ENCODE measurements around the gene ADAMTSL1.
"Not testable (repeated sequence)": the region's sequence is repeated elsewhere in the genome, so short reads cannot be mapped to it uniquely, and the experiment has no call there.

Gene ADAMTSL1

GRCh38 chr9:18907927-18908625 is 434.1 kb downstream of the ADAMTSL1 start:
- DNase-seq (ENCODE audit: low read depth): no peak

- no peak for DNase-seq (ENCODE audit: low read depth)
Observed at GRCh38 chr9:18909140-18910018, 435.4 kb downstream of the ADAMTSL1 start.

- DNase-seq (ENCODE audit: low read depth): no peak
Observed at GRCh38 chr9:18910435-18910834, 436.5 kb downstream of the ADAMTSL1 start.

GRCh38 chr9:18910916-18911315 is 437.0 kb downstream of the ADAMTSL1 start:
- no peak for DNase-seq (ENCODE audit: low read depth)

GRCh38 chr9:18911714-18912342 is 437.9 kb downstream of the ADAMTSL1 start:
- DNase-seq (ENCODE audit: low read depth): no peak

- DNase-seq (ENCODE audit: low read depth): no peak
Observed at GRCh38 chr9:18920141-18921084, 446.5 kb downstream of the ADAMTSL1 start.

- no peak for DNase-seq (ENCODE audit: low read depth)
Observed at GRCh38 chr9:18921366-18922075, 447.6 kb downstream of the ADAMTSL1 start.

- DNase-seq (ENCODE audit: low read depth): no peak
Observed at GRCh38 chr9:18922161-18922885, 448.4 kb downstream of the ADAMTSL1 start.

GRCh38 chr9:18923167-18923566 is 449.2 kb downstream of the ADAMTSL1 start:
- DNase-seq (ENCODE audit: low read depth): no peak

GRCh38 chr9:18923671-18924430 is 449.9 kb downstream of the ADAMTSL1 start:
- DNase-seq (ENCODE audit: low read depth): no peak

GRCh38 chr9:18925880-18926279 is 451.9 kb downstream of the ADAMTSL1 start:
- DNase-seq (ENCODE audit: low read depth): no peak

- no peak for DNase-seq (ENCODE audit: low read depth)
Observed at GRCh38 chr9:18926513-18926912, 452.6 kb downstream of the ADAMTSL1 start.

- DNase-seq (ENCODE audit: low read depth): no peak
Observed at GRCh38 chr9:18928711-18929110, 454.8 kb downstream of the ADAMTSL1 start.

- not testable (repeated sequence) for DNase-seq (ENCODE audit: low read depth)
Observed at GRCh38 chr9:18930611-18931010, 456.7 kb downstream of the ADAMTSL1 start.

- DNase-seq (ENCODE audit: low read depth): no peak
Observed at GRCh38 chr9:18935541-18935940, 461.6 kb downstream of the ADAMTSL1 start.

GRCh38 chr9:18936094-18936871 is 462.3 kb downstream of the ADAMTSL1 start:
- DNase-seq (ENCODE audit: low read depth): no peak

- DNase-seq (ENCODE audit: low read depth): no peak
Observed at GRCh38 chr9:18939943-18940342, 466.0 kb downstream of the ADAMTSL1 start.

GRCh38 chr9:18941060-18941740 is 467.2 kb downstream of the ADAMTSL1 start:
- DNase-seq (ENCODE audit: low read depth): no peak
